OCI-M2 (cell line): ENCODE data around the gene PLA2G2A.
"Not testable (repeated sequence)": the region's sequence is repeated elsewhere in the genome, so short reads cannot be mapped to it uniquely, and the experiment has no call there.

Source experiments
- DNase-seq: peaks from one replicate; lab custom pipeline; 2025; ENCODE audit not compliant: unreplicated experiment; lab: John Stamatoyannopoulos, UW

Gene PLA2G2A, protein sequence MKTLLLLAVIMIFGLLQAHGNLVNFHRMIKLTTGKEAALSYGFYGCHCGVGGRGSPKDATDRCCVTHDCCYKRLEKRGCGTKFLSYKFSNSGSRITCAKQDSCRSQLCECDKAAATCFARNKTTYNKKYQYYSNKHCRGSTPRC

DNA sequence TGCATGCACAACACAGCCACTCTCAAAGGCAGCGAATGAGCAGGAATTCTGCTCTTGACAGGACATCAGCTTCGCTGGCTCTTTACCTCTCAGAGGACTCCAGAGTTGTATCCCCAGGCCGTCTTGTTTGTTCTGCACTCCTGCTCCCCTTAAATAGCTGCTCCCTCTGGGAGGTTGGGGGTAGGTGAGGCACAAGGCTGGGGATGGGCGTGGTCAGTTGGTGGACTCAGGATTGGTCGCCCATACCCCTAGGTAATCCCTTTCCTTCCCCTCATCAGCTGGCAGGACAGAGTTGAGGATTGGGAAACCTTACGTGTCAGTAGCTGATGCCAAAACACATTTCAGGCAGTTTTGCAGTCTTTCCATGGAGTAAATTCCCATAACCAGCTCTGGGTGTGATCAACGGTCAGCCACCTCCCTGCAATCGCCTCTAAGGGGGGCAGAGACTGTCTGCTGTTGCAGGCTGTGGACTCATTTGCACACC, at the start of gene PLA2G2A:
PLA2G2A (minus strand) TSS at position 125 of the 484 bp plus-strand sequence. CDS start 845 bp downstream, outside the sequence.
- DNase-seq, result no peak

DNA sequence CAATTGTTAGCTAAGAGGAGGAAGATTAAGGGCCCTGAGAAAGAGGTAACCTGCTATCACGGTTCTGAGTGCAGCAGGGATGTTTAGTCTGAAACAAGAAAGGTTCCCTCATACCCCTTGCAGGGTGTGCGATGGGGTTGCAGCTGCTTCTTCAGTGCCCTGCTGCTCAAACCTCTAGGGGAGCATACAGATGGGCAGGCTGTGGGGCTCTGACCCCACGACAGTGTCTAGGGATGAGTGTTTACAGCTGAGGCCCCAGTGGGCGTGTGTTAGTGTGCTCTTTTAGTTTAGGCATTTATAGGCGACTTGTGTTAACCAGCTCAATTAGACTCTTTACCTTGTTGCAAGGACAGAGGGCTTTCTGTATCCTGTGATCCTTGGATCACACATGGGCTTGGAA, 49.3 kb upstream of the PLA2G2A start:
- DNase-seq, result no peak

DNA sequence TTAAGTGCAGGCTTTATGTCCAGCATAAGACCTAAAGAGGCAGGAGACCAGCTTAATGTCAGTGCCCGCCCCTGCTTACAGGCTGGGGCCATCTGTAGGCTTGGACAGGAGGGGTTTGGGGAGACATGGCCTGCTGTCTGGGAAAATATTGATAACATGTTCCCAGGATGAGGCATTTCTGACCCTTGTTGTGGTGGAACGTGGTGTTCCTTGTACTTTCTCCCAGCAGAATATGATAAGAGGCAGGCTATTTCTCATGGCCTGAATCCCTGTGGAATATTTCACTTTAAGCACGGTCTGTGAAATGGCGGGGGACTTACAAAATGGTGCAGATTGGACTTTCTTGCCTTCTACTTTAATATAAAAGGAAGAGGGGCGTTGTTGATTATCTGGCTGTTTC, 48.7 kb upstream of the PLA2G2A start:
- no peak for DNase-seq

DNA sequence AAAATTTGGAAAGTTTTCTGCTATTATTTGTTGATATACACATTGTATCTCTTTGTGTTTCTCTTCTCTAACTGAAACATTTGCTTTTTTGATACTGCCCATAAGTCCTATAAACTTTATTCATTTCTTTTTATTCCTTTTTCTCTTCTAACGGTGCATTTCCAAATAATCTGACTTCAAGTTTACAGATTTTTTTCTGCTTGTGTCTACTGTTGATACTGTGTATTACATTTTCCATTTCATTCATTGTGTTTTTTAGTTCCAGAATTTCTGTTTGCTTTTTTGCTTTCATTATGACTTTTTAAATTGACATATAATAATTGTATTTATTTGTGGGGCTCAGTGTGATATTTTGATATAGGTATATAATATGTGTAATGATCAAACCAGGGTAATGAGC, 38.3 kb upstream of the PLA2G2A start:
- DNase-seq, result no peak

DNA sequence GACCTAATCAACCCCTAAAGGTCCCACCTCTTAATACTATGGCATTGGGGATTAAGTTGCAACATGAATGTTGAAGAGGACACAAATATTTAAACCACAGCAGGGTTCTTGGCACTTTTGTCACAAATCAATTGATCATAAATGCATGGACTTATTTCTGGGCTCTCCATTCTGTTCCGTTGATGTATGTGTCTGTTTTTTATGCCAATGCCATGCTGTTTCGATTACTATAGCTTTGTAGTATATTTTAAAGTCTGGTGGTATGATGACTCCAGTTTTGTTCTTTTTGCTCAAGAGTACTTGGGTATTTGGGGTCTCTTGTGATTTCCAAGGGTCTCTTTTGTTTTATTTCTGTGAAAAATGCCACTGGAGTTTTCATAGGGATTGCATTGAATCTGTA, 34.7 kb upstream of the PLA2G2A start:
- DNase-seq, result no peak

DNA sequence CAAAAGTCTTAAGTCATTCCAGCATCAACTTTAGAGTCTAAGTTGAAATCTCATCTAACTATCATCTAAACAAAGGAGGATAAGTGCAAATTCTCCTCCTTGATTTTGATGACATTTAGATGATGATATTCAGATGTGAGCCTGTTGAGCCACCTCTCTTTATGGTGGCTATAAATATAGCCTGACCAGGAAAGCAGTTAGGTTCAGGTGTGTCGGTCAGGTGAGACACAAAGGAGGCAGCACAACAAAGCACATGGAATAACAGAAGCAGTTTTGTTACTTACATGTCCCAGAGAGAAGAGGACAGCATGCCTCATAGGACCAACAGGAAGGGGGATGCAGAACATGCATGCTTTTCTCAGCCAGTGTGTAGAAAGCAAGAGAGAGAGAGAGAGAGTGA, 30.6 kb upstream of the PLA2G2A start:
- no peak for DNase-seq

DNA sequence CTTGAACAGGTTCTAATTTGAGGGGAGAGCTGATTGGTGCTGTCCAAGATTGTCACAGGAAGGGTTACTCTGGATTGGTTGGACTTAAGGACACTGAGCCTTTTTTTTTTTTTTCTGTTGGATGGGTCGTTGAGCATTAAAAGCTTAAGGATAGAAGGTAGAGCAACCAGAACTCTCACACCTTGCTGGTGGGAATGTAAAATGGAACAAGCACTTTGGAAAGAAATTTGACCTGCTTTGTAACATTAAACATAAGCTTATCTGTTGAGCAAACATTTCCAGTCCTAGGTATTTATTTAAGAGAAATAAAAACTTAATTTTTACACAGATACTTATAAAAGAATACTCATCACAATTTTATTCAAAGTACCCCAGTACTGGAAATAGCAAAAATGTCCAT, 29.8 kb upstream of the PLA2G2A start:
- no peak for DNase-seq

DNA sequence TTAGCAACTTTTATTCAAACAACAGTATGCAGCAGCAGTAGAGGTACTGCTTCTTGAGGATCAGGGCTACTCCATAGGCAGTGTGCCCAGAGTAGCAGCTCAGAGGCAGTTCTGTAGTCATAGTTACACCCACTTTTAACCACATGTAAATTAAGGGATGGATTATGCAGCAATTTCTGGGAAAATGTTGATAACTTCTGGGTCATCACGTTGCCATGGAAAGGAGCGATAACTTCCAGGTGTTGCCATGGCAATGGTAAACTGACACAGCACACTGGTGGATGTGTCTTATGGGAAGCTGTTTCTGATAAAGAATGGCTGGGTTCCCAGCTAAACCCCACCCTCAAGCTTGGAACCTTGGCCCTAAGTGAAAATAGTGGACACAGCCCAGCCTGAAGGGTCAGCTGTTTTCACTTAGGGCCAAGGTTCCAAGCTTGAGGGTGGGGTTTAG, 29.0 kb upstream of the PLA2G2A start:
- DNase-seq, result no peak

DNA sequence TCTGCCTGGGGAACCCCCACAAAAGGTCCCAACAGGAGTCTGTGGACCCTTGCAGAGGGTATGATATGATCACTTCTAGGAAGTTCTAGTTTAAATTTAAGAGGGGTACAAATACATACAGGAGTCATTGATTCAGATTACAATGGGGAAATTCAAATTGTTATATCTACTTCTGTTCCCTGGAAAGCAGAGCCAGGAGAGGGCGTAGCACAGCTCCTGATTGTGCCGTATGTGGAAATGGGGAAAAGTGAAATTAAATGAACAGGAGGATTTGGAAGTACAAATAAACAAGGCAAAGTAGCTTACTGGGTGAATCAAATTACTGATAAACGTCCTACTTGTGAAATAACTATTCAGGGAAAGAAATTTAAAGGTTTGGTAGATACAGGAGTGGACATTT, 19.4 kb upstream of the PLA2G2A start:
- DNase-seq, result not testable (repeated sequence)

DNA sequence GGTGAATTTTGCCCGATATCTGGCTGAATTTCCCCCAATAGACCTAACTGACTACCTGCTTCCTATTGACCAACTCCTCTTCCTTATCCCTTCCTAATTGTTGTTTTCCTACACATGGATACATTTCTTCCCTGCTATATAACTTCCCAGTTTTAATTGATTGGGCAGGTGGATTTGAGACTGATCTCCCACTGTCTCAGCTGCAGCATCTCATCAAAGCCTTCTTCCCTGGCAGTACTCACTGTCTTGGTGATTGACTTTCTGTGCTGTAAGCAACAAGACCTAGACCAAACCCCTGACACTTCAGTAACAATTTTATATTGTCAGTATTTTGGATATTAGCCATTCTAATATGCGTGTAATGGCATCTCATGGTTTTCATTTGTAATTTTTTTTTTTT, 11.3 kb upstream of the PLA2G2A start:
- DNase-seq, result no peak

DNA sequence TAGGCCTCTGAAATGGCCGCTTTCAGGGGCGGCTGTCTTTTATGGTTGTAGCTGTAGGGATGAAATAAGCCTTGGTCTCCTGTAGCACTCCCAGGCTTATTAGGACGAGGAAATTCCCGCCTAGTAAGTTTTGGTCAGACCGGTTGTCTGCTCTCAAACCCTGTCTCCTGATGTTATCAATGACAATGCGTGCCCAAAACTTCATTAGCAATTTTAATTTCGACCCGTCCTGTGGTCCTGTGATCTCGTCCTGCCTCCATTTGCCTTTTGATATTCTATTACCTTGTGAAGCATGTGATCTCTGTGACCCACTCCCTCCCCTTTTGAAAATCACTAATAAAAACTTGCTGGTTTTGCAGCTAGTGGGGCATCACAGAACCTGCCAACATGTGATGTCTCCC, 10.8 kb upstream of the PLA2G2A start:
- not testable (repeated sequence) for DNase-seq

DNA sequence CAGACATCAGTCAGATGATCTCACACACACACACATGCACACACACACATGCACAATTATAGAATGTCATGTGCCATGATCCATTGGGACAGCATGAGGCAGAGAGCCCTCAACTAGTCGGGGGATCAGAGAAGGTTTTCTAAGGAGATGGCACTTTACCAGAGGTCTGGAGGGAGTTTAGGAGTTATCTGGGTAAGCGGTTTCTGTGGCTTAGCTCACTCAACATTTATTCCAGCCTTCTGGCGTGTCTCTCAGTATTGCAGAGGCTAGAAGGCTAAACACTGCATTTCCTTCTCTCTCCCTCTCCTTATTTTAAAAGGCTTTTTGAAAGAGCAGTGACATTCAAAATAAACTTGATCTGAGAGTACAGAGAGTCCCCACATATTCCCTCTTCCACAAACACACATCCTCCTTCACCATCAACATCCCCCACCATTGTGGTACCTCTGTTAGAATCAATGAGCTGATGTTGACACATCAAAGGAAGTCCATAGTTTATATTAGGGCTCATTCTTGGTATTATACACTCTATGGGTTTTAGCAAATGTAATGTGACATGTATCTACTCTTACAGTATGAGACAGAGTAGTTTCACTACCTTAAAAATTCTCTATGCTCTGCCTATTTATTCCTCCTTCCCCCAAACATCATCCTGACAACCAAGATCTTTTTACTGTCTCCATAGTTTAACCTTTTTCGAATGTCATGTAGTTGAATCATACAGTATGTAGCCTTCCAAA, 9.0 kb upstream of the PLA2G2A start:
- no peak for DNase-seq

DNA sequence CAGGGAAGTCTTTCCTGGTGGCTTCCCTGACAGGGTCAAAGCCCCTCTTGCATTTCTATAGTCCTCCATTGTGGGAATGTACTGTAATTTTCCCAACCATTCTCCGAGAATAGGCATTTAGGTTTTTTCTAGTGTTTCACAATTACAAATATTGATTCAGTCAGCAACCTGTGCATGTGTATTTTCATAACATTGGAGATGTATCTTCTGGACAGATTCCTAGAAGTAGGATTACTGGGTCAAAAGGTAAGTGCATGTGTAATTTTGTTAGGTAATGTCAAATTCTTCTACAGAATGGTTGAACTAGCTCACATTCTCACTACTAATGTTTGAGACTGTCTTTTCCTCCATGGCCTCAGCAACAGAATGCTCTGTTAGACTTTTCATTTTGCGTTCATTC, 8.3 kb upstream of the PLA2G2A start:
- no peak for DNase-seq

DNA sequence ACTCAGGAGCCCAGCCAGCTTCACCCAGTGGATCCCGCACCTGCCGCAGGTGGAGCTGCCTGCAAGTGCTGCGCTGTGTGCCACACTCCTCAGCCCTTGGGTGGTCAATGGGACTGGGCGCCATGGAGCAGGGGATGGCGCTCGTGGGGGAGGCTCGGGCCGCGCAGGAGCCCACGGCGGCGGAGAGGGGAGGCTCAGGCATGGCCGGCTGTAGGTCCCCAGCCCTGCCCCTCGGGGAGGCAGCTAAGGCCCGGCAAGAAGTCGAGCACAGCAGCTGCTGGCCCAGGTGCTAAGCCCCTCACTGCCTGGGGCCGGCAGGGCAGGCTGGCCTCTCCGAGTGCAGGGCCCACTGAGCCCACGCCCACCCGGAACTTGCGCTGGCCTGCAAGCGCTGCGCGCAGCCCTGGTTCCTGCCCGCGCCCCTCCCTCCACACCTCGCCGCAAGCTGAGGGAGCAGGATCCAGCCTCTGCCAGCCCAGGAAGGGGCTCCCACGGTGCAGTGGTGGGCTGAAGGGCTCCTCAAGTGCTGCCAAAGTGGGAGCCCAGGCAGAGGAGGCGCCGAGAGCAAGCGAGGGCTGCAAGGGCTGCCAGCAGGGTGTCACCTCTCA, 5.1 kb upstream of the PLA2G2A start:
- DNase-seq, result not testable (repeated sequence)

DNA sequence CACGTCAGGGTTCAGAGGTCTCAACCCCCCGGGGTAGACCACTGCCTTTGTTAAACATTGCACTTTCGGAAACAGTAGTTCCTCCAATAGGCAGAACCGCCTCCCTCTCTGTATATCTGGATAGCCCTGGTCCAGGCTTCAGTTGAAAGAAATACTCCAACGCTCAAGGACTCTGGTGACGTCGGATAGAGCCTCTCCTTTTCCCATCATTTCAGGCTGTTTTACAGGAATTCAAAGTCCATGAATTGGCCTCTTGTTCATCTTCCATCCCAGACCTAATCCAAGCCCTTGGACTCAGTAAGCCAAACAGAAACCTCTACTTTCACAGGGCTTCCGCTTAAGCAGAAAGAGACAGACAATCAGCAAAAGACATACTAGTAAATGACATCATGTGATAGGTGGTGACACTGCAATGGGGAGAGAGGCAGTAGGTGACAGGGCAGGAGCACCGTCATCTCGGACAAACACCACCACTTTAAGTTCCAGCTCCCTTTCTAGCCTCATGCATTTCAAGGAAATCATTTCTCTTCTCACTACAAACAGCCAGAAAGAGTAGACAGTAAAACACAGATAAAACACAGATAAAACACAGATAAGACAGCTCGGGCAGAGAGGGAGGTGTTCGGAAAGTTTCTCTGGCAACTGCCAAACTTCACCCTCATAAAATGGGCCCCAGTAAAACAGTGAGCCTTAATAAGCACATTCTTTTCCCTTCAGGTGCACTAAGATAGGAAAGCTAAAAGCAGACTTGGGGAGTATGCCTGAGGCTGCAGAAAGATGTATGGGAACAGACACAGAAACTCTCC, 2.3 kb upstream of the PLA2G2A start:
- DNase-seq, result no peak

DNA sequence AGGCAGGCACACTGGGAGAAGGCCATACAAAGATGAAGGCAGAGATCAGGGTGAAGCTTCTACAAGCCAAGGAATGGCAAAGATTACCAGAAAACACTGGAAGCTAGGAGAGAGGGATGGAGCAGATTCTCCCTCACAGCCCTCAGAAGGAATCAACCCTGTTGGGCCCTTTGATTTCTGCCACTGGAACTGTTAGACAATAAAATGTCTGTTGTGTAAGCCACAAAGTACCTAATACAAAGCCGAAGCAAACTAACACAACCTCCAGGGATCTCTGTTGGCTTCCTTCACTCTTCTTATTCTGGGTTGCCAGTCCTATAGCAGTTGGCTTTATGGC, 1.7 kb upstream of the PLA2G2A start:
- DNase-seq, result no peak

DNA sequence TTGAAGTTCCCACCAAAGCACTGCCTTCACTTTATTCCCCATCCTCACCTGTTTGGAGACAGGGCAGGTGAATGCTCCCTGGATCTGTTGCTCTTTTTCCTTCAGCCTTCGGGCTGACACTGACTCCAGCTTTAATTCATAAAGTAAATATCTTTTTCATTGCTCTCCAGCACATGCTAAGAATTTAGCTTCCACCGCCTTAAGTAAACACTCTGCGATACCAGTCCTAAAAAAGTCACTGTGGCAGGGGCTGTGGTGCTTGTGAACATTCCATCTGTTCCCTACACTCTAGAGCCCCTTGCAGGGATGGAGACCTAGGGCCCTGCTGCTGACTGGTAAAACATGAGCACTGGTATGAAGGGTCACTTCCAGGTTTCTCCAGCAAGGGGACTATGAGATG, 896 bp upstream of the PLA2G2A start:
- no peak for DNase-seq

DNA sequence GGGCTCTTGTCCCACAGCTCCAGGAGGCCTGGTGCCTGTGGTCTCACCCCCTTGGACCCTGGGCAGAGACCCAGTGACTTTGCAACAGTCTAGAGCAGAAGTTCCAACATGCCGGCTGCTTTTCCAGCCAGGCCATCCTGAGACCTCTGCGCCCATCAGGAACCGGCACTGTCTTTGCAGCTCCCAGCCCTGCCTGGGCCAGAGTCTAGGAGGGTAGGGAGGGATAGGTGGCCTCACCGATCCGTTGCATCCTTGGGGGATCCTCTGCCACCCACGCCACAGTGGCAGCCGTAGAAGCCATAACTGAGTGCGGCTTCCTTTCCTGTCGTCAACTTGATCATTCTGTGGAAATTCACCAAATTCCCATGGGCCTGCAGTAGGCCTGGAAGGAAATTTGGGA, 1.3 kb downstream of the PLA2G2A start:
- DNase-seq, result no peak

DNA sequence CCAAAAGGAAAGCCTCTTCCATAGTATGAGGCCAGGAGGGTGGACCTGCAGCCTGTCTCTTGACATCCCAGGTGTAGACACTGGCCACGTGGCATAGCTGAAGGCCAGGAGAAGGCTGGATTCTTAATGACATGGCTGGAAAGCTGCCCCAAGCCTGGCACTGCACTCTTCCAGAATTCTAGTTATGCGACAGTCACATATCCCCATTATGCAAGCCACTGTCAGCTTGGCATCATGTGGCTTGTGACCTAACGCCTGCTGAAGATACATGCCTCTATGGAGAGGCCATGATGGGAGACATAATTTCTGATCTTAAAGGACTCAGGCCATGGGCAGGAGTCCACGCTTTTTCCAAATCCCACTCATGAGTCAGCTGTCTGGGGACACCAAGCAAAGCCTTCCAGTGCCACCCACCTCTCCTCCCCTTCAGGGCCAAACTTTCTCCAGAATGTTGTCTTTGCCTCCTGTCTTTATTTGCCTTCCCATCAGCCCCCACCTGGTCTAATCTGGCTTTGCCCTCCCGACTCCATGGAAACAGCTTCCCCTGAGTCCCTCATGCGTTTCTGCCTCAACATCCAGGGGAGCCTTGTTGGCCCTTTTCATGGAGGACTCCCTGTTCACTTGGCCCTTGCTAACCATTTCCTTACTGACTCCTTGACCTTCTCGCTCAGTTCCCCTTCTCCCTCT, 3.0 kb downstream of the PLA2G2A start:
- no peak for DNase-seq

DNA sequence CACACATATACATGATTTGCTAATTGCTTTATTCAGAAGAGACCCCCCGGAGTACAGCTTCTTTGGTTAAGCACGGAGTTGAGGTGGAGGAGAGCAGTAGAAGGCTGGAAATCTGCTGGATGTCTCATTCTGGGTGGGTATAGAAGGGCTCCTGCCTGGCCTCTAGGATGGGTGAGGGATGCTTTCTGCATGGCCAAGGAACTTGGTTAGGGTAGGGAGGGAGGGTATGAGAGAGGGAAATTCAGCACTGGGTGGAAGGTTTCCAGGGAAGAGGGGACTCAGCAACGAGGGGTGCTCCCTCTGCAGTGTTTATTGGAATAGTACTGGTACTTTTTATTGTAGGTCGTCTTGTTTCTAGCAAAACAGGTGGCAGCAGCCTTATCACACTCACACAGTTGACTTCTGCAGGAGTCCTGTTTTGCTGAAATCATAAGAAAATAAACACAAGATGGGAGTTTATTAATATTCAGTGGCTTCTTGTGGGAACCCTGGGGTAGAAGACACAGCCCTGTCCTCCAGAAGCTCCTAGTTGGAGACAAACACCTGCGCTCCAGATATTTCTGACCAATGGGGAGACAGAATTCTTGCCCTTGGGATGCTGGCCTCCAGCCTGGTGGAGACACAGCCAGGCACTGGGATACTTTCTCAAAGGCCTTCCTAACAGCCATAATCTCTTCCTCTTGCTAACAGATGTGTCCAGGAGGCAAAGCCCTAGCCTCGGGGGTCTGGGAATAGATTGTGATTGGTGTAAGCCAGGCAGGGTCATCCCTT, 3.8 kb downstream of the PLA2G2A start:
- DNase-seq, result no peak
